SK-N-SH treated with all-trans-retinoic acid at 6 μM for 48 hours (cell line): ENCODE measurements around the gene NUMB.
"Not testable (repeated sequence)": the region's sequence is repeated elsewhere in the genome, so short reads cannot be mapped to it uniquely, and the experiment has no call there.

Experiments
- ATAC-seq: fragments of 200-7000 bp; cut with Tn5 transposase; 3 replicates; pipeline ENCODE4 v1.9.1; 2020; ENCODE audit warnings: mild to moderate bottlenecking, moderate library complexity
- CSDC2 ChIP-seq: fragments of 250-450 bp; sonication (Bioruptor Pico); IDR thresholded peaks from 2 replicates; pipeline ENCODE4 v1.5.0; 2020; ENCODE audit warnings: mild to moderate bottlenecking, moderate library complexity
- ESRRG ChIP-seq: fragments of 250-450 bp; sonication (Bioruptor Pico); IDR thresholded peaks from 2 replicates; pipeline ENCODE4 v1.6.1; 2021; ENCODE audit warnings: mild to moderate bottlenecking
- ISL1 ChIP-seq: fragments of 250-450 bp; sonication (Bioruptor Pico); IDR thresholded peaks from 2 replicates; pipeline ENCODE4 v2.1.2; 2022; ENCODE audit warnings: mild to moderate bottlenecking, moderate library complexity
- PPARA ChIP-seq: fragments of 250-450 bp; sonication (Bioruptor Pico); IDR thresholded peaks from 2 replicates; pipeline ENCODE4 v1.5.0; 2020; ENCODE audit warnings: mild to moderate bottlenecking, borderline replicate concordance
- RARB ChIP-seq: fragments of 250-450 bp; sonication (Bioruptor Pico); IDR thresholded peaks from 2 replicates; pipeline ENCODE4 v1.8.0; 2021; ENCODE audit warnings: mild to moderate bottlenecking, moderate library complexity
- SNAI2 ChIP-seq: fragments of 250-450 bp; sonication (Bioruptor Pico); IDR thresholded peaks from 2 replicates; pipeline ENCODE4 v1.5.0; 2020; ENCODE audit warnings: mild to moderate bottlenecking, moderate library complexity
- TCF4 ChIP-seq: fragments of 250-450 bp; sonication (Bioruptor Pico); IDR thresholded peaks from 2 replicates; pipeline ENCODE4 v1.8.0; 2021; ENCODE audit warnings: mild to moderate bottlenecking, moderate library complexity, borderline replicate concordance
- ZC3H10 ChIP-seq: fragments of 250-450 bp; sonication (Bioruptor Pico); IDR thresholded peaks from 2 replicates; pipeline ENCODE4 v1.5.1; 2021; ENCODE audit warnings: mild to moderate bottlenecking, moderate library complexity
- ZFP3 ChIP-seq: fragments of 250-450 bp; sonication (Bioruptor Pico); IDR thresholded peaks from 2 replicates; pipeline ENCODE4 v1.5.0; 2020; ENCODE audit warnings: mild to moderate bottlenecking, moderate library complexity
- ZFP30 ChIP-seq: fragments of 450-650 bp; formaldehyde crosslinking; IDR thresholded peaks from 2 replicates; pipeline ENCODE4 v1.5.0; 2022; ENCODE audit warnings: mild to moderate bottlenecking, moderate library complexity
- ZNF565 ChIP-seq: fragments of 450-650 bp; formaldehyde crosslinking; conservative IDR thresholded peaks from 2 replicates; pipeline ENCODE4 v1.5.0; 2020; ENCODE audit warnings: low read depth, mild to moderate bottlenecking, moderate library complexity
- ZNF70 ChIP-seq: fragments of 450-650 bp; formaldehyde crosslinking; IDR thresholded peaks from 2 replicates; pipeline ENCODE4 v1.5.0; 2020; ENCODE audit warnings: mild to moderate bottlenecking, moderate library complexity
- ZNF8 ChIP-seq: fragments of 450-650 bp; formaldehyde crosslinking; IDR thresholded peaks from 2 replicates; pipeline ENCODE4 v1.5.0; 2020; ENCODE audit warnings: mild to moderate bottlenecking, moderate library complexity
- TF ChIP-seq, protein P1 (sequence below): fragments of 250-450 bp; sonication (Bioruptor Pico); IDR thresholded peaks from 2 replicates; pipeline ENCODE4 v1.5.1; 2020; ENCODE audit warnings: low read depth, mild to moderate bottlenecking, moderate library complexity
- TF ChIP-seq, protein P2 (sequence below): fragments of 250-450 bp; sonication (Bioruptor Pico); IDR thresholded peaks from 2 replicates; pipeline ENCODE4 v1.5.1; 2021; ENCODE audit warnings: mild to moderate bottlenecking, moderate library complexity
- TF ChIP-seq, protein P3 (sequence below): fragments of 250-450 bp; sonication (Bioruptor Pico); IDR thresholded peaks from 2 replicates; pipeline ENCODE4 v1.8.0; 2020; ENCODE audit warnings: mild to moderate bottlenecking, moderate library complexity, borderline replicate concordance
- TF ChIP-seq, protein P4 (sequence below): fragments of 250-450 bp; sonication (Bioruptor Pico); IDR thresholded peaks from 2 replicates; pipeline ENCODE4 v1.5.0; 2020; ENCODE audit warnings: mild to moderate bottlenecking, moderate library complexity
- TF ChIP-seq, protein P5 (sequence below): fragments of 250-450 bp; sonication (Bioruptor Pico); IDR thresholded peaks from 2 replicates; pipeline ENCODE4 v1.8.0; 2021; ENCODE audit warnings: low read depth, mild to moderate bottlenecking, moderate library complexity, borderline replicate concordance

The NUMB gene

DNA sequence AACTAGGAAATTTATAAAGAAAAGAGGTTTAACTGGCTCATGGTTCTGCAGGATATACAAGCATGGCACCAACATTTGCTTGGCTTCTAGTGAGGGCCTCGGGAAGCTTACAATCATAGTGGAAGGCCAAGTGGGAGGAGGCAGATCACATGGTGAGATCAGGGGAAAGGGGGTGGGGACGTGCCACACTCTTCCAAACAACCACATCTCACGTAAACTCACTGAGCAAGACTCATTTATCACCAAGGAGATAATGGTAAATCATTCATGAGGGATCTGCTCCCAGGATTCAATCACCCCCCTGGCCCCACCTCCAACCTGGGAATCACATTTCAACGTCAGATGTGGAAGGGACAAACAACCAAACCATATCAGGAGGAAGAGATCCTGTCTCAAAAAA lies 35.8 kb downstream of the NUMB start:
- TF ChIP-seq ZNF70 (no peak), TCF4 (no peak), ZFP3 (CRISPR knock-in tag) (no peak), PPARA (CRISPR knock-in tag) (no peak), RARB (CRISPR knock-in tag) (no peak)
- TF ChIP-seq, protein P1, sequence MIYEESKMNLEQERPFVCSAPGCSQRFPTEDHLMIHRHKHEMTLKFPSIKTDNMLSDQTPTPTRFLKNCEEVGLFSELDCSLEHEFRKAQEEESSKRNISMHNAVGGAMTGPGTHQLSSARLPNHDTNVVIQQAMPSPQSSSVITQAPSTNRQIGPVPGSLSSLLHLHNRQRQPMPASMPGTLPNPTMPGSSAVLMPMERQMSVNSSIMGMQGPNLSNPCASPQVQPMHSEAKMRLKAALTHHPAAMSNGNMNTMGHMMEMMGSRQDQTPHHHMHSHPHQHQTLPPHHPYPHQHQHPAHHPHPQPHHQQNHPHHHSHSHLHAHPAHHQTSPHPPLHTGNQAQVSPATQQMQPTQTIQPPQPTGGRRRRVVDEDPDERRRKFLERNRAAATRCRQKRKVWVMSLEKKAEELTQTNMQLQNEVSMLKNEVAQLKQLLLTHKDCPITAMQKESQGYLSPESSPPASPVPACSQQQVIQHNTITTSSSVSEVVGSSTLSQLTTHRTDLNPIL (CRISPR knock-in tag): no peak
- ATAC-seq: no peak

DNA sequence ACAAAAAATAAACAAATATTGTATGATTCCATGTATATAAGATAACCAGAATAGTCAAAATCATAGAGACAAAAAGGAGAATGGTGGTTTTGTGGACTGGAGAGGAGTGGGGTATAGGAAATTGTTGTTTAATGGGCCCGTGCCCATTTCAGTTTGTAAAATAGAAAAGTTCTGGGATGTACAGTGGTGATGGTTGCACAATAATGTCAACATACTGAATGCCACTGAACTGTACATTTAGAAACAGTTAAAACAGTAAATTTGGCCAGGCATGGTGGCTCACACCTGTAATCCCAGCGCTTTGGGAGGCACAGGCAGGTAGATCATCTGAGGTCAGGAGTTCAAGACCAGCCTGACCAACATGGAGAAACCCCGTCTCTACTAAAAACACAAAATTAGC lies 40.1 kb downstream of the NUMB start:
- no peak for ATAC-seq
- no peak for TF ChIP-seq ZFP30 (CRISPR knock-in tag)
- TF ChIP-seq, all 23 proteins: peak for 0

DNA sequence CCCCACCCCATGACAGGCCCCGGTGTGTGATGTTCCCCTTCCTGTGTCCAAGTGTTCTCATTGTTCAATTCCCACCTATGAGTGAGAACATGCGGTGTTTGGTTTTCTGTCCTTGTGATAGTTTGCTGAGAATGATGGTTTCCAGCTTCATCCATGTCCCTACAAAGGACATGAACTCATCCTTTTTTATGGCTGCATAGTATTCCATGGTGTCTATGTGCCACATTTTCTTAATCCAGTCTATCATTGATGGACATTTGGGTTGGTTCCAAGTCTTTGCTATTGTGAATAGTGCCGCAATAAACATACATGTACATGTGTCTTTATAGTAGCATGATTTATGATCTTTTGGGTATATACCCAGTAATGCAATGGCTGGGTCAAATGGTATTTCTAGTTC lies 52.1 kb downstream of the NUMB start:
- not testable (repeated sequence) for ATAC-seq

DNA sequence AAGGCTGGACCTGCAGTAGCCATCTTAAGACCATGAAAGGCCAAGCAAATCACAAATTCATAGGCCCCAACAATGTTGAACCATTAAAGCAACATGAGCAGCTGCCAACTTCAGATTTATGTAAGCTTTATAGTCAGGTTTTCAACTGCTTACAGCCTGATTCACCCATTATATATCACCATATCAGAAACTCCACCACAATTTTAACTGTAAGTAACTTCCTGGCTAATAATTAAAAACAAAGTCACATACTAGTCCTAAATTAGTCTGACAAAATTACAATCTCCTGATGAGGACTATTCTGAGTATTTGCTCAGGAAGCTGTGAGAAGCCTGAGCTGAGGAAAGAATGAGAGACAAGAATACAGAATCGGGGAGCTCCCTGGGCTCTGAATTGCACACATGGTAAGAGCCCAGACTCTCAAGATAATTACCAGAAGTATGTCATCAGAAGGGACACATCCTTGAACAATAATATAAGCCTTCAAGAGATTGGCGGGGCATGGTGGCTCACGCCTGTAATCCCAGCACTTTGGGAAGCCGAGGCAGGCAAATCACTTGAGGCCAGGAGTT lies 55.1 kb downstream of the NUMB start:
- no peak for TF ChIP-seq ZNF70
- TF ChIP-seq, protein P2, sequence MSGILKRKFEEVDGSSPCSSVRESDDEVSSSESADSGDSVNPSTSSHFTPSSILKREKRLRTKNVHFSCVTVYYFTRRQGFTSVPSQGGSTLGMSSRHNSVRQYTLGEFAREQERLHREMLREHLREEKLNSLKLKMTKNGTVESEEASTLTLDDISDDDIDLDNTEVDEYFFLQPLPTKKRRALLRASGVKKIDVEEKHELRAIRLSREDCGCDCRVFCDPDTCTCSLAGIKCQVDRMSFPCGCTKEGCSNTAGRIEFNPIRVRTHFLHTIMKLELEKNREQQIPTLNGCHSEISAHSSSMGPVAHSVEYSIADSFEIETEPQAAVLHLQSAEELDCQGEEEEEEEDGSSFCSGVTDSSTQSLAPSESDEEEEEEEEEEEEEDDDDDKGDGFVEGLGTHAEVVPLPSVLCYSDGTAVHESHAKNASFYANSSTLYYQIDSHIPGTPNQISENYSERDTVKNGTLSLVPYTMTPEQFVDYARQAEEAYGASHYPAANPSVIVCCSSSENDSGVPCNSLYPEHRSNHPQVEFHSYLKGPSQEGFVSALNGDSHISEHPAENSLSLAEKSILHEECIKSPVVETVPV (CRISPR knock-in tag): no peak
- TF ChIP-seq ISL1 (CRISPR knock-in tag): no peak
- no peak for TF ChIP-seq CSDC2
- no peak for TF ChIP-seq ZNF565 (CRISPR knock-in tag)
- TF ChIP-seq PPARA (CRISPR knock-in tag): no peak
- TF ChIP-seq TCF4: no peak
- TF ChIP-seq ESRRG: no peak
- no peak for ATAC-seq

DNA sequence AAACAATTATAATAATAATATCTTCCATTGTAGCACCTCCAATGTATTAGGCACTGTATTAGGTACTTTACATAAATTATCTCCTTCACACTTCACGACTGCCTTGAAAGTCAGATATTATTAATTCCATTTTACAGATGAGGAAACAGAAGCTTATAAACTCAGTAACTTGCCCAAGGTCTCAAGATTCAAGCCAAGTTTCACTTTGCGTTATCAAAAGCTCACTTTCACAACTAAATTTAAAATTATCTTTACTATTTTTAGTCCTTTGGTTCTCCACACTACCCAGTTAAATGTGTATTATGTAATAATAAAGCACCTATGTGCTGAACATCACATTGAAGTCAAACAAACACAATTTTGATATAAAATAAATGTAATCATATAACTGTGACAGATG lies 55.8 kb downstream of the NUMB start:
- no peak for ATAC-seq
- no peak for TF ChIP-seq ESRRG
- TF ChIP-seq, protein P2 (CRISPR knock-in tag): no peak
- TF ChIP-seq ZNF565 (CRISPR knock-in tag): no peak
- TF ChIP-seq, protein P3, sequence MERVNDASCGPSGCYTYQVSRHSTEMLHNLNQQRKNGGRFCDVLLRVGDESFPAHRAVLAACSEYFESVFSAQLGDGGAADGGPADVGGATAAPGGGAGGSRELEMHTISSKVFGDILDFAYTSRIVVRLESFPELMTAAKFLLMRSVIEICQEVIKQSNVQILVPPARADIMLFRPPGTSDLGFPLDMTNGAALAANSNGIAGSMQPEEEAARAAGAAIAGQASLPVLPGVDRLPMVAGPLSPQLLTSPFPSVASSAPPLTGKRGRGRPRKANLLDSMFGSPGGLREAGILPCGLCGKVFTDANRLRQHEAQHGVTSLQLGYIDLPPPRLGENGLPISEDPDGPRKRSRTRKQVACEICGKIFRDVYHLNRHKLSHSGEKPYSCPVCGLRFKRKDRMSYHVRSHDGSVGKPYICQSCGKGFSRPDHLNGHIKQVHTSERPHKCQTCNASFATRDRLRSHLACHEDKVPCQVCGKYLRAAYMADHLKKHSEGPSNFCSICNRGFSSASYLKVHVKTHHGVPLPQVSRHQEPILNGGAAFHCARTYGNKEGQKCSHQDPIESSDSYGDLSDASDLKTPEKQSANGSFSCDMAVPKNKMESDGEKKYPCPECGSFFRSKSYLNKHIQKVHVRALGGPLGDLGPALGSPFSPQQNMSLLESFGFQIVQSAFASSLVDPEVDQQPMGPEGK: no peak
- TF ChIP-seq, all 23 proteins: peak for 0

DNA sequence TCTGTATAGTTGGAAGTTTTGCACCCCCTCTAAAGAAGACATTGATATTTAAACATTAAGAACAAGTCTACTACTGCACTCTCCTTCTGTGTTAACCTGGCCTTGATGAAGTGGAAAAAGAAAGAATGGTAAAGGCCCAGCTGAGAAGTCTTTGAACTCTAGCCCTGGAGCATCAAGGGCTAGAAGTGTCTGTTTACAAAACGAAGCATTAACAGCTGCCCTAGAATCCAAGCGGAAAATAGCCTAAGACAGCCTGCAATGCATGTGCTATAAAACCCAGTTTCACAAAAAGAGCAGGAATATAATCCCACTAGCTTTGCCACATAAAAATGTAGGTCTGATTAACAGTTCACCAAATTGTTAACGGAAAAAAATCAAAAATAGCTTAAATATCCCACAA lies 60.5 kb downstream of the NUMB start:
- no peak for TF ChIP-seq ZNF70
- TF ChIP-seq, all 23 proteins: peak for 0
- ATAC-seq: no peak

DNA sequence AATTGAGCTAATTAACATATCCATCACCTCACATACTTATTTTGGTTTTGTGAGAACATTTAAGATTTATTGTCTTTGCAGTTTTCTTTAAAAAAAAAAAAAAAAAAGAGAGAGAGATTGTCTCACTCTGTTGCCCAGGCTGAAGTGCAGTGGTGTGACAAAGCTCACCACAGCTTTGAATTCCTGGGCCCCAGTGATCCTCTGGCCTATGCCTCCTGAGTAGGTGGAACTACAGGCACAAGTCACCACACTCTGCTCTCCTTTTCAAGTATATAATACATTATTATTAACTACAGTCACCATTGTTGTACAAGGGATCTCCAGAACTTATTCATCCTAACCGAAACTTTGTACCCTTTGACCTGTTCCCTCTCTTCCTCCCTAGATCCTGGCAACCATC lies 64.0 kb downstream of the NUMB start:
- TF ChIP-seq ZFP3 (CRISPR knock-in tag) (no peak), ZNF565 (CRISPR knock-in tag) (no peak), PPARA (CRISPR knock-in tag) (no peak), ISL1 (CRISPR knock-in tag) (no peak), ZC3H10 (no peak), RARB (CRISPR knock-in tag) (no peak), CSDC2 (no peak), ESRRG (no peak), SNAI2 (CRISPR knock-in tag) (no peak), ZNF8 (CRISPR knock-in tag) (no peak)
- TF ChIP-seq, protein P4, sequence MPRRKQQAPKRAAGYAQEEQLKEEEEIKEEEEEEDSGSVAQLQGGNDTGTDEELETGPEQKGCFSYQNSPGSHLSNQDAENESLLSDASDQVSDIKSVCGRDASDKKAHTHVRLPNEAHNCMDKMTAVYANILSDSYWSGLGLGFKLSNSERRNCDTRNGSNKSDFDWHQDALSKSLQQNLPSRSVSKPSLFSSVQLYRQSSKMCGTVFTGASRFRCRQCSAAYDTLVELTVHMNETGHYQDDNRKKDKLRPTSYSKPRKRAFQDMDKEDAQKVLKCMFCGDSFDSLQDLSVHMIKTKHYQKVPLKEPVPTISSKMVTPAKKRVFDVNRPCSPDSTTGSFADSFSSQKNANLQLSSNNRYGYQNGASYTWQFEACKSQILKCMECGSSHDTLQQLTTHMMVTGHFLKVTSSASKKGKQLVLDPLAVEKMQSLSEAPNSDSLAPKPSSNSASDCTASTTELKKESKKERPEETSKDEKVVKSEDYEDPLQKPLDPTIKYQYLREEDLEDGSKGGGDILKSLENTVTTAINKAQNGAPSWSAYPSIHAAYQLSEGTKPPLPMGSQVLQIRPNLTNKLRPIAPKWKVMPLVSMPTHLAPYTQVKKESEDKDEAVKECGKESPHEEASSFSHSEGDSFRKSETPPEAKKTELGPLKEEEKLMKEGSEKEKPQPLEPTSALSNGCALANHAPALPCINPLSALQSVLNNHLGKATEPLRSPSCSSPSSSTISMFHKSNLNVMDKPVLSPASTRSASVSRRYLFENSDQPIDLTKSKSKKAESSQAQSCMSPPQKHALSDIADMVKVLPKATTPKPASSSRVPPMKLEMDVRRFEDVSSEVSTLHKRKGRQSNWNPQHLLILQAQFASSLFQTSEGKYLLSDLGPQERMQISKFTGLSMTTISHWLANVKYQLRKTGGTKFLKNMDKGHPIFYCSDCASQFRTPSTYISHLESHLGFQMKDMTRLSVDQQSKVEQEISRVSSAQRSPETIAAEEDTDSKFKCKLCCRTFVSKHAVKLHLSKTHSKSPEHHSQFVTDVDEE (CRISPR knock-in tag): no peak
- TF ChIP-seq, protein P5, sequence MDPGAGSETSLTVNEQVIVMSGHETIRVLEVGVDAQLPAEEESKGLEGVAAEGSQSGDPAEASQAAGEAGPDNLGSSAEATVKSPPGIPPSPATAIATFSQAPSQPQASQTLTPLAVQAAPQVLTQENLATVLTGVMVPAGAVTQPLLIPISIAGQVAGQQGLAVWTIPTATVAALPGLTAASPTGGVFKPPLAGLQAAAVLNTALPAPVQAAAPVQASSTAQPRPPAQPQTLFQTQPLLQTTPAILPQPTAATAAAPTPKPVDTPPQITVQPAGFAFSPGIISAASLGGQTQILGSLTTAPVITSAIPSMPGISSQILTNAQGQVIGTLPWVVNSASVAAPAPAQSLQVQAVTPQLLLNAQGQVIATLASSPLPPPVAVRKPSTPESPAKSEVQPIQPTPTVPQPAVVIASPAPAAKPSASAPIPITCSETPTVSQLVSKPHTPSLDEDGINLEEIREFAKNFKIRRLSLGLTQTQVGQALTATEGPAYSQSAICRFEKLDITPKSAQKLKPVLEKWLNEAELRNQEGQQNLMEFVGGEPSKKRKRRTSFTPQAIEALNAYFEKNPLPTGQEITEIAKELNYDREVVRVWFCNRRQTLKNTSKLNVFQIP (CRISPR knock-in tag): no peak
- TF ChIP-seq, protein P3: no peak
- no peak for ATAC-seq
